Upper lobe of left lung (tissue), 6 donors: ENCODE results near the gene ZDHHC11B. TPM values are rescaled to one million over a fixed set of nuclear protein-coding genes. Genes with fewer than 3 reads are reported as not detected.

Experiments
- ATAC-seq, 2 donors: fragments of 200-7000 bp; cut with Tn5 transposase; one replicate each; pipeline ENCODE4 v1.9.1; 2022; ENCODE audit warnings: mild to moderate bottlenecking in 2 of 2, moderate library complexity in 2 of 2; ENCODE audit not compliant: low FRiP score in 2 of 2
- DNase-seq, 2 donors: peaks; one replicate each; pipeline ENCODE4 v3.0.0-alpha.2; 2019 to 2020
- H3K27ac ChIP-seq, 4 donors: fragments of 200-600 bp; sonication (generic); one replicate each; pipeline ENCODE4 v1.5.1; 2016 to 2019
- H3K27me3 ChIP-seq, 4 donors: fragments of 200-600 bp; sonication (generic); one replicate each; pipeline ENCODE4 v1.5.1; 2017 to 2019
- H3K36me3 ChIP-seq, 4 donors: fragments of 200-600 bp; sonication (generic); one replicate each; pipeline ENCODE4 v1.5.1; 2016 to 2019
- H3K4me1 ChIP-seq, 4 donors: fragments of 200-600 bp; sonication (generic); one replicate each; pipeline ENCODE4 v1.5.1; 2018 to 2019
- H3K4me3 ChIP-seq, 4 donors: fragments of 200-600 bp; sonication (generic); one replicate each; pipeline ENCODE4 v1.5.1; 2017 to 2019; ENCODE audit warnings: mild to moderate bottlenecking in 2 of 4, moderate library complexity in 1 of 4
- H3K9me3 ChIP-seq, 4 donors: fragments of 200-600 bp; sonication (generic); one replicate each; pipeline ENCODE4 v1.5.1; 2018 to 2019
- CTCF ChIP-seq, 6 experiments: fragments of 450-650 bp in 4 of 6; fragments of 200-600 bp in 2 of 6; sonication (generic) in 2 of 6; IDR thresholded peaks; one replicate each; pipeline ENCODE4 v1.5.1; 2016 to 2019; ENCODE audit warnings: antibody characterized with exemption in 6 of 6
- EP300 ChIP-seq, 4 donors: sonication (generic); formaldehyde crosslinking; IDR thresholded peaks; one replicate each; pipeline ENCODE4 v1.5.1; 2017; ENCODE audit warnings: antibody characterized with exemption in 4 of 4, control low read depth in 2 of 4
- POLR2A ChIP-seq, 4 donors: fragments of 450-650 bp; IDR thresholded peaks; one replicate each; pipeline ENCODE4 v1.5.1; 2016 to 2017; ENCODE audit warnings: antibody characterized with exemption in 4 of 4, mild to moderate bottlenecking in 2 of 4
- POLR2AphosphoS5 ChIP-seq, 2 donors: sonication (generic); formaldehyde crosslinking; IDR thresholded peaks; one replicate each; pipeline ENCODE4 v1.5.1; 2017; ENCODE audit warnings: antibody characterized with exemption in 2 of 2
- whole genome bisulfite sequencing, 2 donors: methylation state at CpG; one replicate each; pipeline ENCODE4 v1.1.5; 2017 to 2018; 5-methylcytosine and 5-hydroxymethylcytosine counted together
- total RNA-seq, 6 donors: library from RNA; depleted of rRNA in 4 of 6; stranded (reverse); fragments of >200 nt in 4 of 6; gene quantifications; one replicate each; pipeline versions ENCODE4 v1.1.0 to v1.2.1, GENCODE V29; 2016 to 2021
- donor health status: DM: no; HTN: no; CAD: no; lungs with moderate emphysema.
- donor health status: DM: no; HTN: yes; CAD: no; lungs with severe emphysema.

ZDHHC11B gene
- total RNA-seq, 6 donors from 2014 or later: 7.4 to 40.8 (median 13.1) TPM

DNA sequence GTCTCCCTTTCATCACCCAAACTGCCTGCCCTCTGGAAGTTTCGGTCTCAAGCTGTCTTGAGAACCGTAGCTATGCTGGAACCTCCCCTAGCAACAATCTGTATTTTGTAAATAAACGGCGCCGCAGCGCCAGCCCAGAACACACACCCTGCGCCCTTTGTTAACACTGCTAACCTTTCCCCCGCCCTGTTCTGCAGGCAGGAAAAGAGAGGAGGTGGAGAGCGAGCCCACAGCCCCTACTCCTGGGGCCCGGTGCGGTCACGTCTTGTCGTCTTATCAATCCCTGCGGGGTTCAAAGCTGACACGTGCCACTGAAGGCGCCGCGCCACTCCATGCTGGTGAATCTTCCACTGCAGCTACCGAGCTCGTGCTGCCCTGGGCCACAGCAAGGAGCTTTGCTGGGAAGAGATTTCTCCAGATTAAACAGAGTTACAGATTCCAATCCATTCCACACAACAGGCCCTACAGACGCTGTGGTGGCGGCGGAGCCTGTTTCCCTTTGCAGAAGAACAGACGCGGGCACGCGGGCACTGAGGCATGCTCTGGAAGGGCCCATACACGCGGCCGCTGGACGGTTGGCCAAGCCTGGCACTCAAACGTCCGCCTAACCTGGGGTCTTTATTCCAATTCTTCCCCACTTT lies 25.3 kb downstream of the ZDHHC11B start:
- Histone ChIP-seq H3K4me3 (peak overlapping the region in 2 of 4 donors; percentile 5 to 8), H3K27ac (peak overlapping the region; percentile 27 to 75 (median 66)), H3K27me3 (no peaks in the 10 kb centered on the region), H3K4me1 (peaks cover 29 to 54% (median 35%) of the 10 kb centered on the region in 4 donors), H3K9me3 (no peaks in the 10 kb centered on the region), H3K36me3 (no peaks in the 10 kb centered on the region)
- 35 to 46% methylated on average over 29 to 33 of the region's 33 CpGs for WGBS, 2 donors
- peak in 1 of 4 donors; percentile 32 for TF ChIP-seq POLR2A (IDR thresholded peaks at IDR 0.05)
- TF ChIP-seq CTCF (IDR thresholded peaks at IDR 0.05): peak in 1 of 6 experiments; percentile 4
- peak; percentile 62 to 72 for TF ChIP-seq POLR2AphosphoS5 (IDR thresholded peaks at IDR 0.05)
- TF ChIP-seq EP300 (IDR thresholded peaks at IDR 0.05): peak in 1 of 4 donors; percentile 36
- ATAC-seq (peak; percentile 83 to 84), DNase-seq (peak; percentile 83 to 85)

DNA sequence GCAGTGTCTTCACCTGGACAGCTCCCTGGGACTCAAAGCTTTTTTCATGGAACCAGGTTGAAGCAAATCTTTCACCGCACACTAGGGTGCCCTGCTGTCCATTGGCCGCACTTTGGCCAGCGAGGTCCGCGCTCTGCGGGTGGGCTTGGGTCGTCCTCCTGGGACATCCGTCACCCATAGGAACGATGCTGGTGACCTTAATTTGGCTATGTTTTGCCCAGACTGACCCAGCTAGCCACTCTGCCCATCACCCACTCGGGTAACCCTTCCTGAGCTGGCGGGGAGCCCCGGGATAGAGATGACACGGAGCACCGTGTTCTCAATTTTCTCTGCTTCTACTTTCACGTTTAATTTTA lies 25.9 kb downstream of the ZDHHC11B start:
- DNase-seq (peak; percentile 22 to 83), ATAC-seq (no peak)
- 68 to 74% methylated on average over 15 of the region's 15 CpGs for WGBS, 2 donors
- peaks cover 29 to 54% (median 35%) of the 10 kb centered on the region in 4 donors for H3K4me1 ChIP-seq
- no peaks in the 10 kb centered on the region for H3K27me3 ChIP-seq
- H3K4me3 ChIP-seq: peak overlapping the region in 2 of 4 donors; percentile 5 to 8
- no peaks in the 10 kb centered on the region for H3K9me3 ChIP-seq
- H3K36me3 ChIP-seq: no peaks in the 10 kb centered on the region
- H3K27ac ChIP-seq: peak overlapping the region; percentile 27 to 68 (median 66)
- TF ChIP-seq POLR2AphosphoS5 (IDR thresholded peaks at IDR 0.05): no peak
- no peak for TF ChIP-seq CTCF (IDR thresholded peaks at IDR 0.05)
- no peak for TF ChIP-seq EP300 (IDR thresholded peaks at IDR 0.05)
- no peak for TF ChIP-seq POLR2A (IDR thresholded peaks at IDR 0.05)

DNA sequence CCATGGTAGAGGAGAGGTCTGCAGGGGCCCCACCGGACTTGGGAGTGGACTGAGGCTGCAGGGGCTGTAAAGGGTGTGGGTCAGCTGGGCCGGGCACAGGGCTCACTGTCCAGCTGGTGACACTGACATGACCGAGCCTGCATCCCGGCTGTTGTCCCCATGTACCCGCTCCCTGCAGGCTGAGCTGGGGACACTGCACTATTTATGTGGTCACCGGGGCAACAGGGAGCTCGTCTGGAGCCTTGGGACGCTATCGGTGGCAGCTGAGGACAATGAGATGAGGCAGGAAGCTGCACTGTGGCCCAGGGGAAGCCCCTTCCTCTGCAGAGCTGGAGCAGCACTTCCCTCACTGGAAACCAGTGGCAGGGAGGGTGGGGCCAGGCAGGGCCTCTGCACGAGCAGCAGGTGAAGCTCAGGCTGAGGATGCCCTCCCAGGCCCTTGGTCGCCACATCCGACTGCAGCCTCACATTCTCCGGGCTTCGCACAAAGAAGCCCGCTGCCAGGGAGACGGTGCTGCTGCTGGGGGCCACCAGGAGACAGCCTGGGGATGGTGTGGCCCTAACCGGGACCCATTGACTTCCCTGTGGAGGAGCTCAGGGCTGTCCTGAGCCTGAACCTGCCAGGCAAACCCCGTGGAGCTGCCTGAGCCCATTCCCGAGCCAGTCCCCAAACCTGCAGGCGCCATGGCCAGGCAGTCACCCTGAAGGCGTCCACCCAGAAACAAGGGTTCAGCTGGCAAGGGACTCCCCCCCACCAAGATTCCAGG lies 26.4 kb downstream of the ZDHHC11B start:
- Histone ChIP-seq H3K27ac (peak overlapping the region; percentile 27 to 68 (median 66)), H3K4me1 (peaks cover 29 to 54% (median 35%) of the 10 kb centered on the region in 4 donors), H3K27me3 (no peaks in the 10 kb centered on the region), H3K9me3 (no peaks in the 10 kb centered on the region), H3K4me3 (no peak overlapping the region), H3K36me3 (no peaks in the 10 kb centered on the region)
- TF ChIP-seq POLR2A (IDR thresholded peaks at IDR 0.05): no peak
- peak in 1 of 2 donors; percentile 38 for TF ChIP-seq POLR2AphosphoS5 (IDR thresholded peaks at IDR 0.05)
- 67% methylated on average over 21 of the region's 21 CpGs; no CpG with 5 or more reads in 1 of the 2 donors for WGBS, 2 donors
- ATAC-seq (peak in 1 of 2 donors; percentile 12), DNase-seq (peak; percentile 47 to 56)

DNA sequence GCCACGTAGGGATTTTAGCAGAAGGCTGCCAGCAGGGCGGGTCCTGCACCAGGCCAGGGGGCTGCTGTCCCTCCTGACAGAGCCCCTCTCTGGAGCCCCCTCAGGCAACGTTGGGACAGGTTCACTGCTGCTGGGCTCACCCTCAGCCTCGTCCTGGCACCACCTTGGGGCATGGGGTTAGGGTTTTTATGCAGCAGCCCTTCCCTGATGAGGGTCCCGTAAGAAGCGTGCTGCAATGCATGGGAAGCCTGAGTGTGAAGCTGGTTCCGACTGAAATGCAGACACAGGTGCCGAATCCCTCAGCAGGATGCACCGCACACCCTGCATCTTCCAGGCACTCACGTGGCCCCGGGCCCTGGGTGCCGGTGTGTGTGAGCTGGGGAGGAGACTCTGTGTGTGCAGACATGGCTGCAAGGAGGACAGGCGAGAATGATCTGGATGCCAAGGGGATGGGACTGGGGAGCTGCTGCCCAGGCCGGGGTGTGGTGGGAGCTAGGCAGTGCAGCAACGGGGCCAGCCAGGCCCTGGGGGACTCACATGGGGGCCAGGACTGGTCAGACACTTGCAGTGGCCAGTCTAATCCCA lies 27.1 kb downstream of the ZDHHC11B start:
- Histone ChIP-seq H3K4me3 (no peak overlapping the region), H3K27me3 (no peaks in the 10 kb centered on the region), H3K27ac (peak overlapping the region; percentile 27 to 68 (median 56)), H3K9me3 (no peaks in the 10 kb centered on the region), H3K36me3 (no peaks in the 10 kb centered on the region), H3K4me1 (peaks cover 29 to 54% (median 34%) of the 10 kb centered on the region in 4 donors)
- TF ChIP-seq POLR2AphosphoS5 (IDR thresholded peaks at IDR 0.05): no peak
- no peak for TF ChIP-seq EP300 (IDR thresholded peaks at IDR 0.05)
- TF ChIP-seq POLR2A (IDR thresholded peaks at IDR 0.05): no peak
- no peak for TF ChIP-seq CTCF (IDR thresholded peaks at IDR 0.05)
- ATAC-seq (no peak), DNase-seq (peak; percentile 26 to 76)
- WGBS, 2 donors: 80 to 81% methylated on average over 7 to 15 of the region's 15 CpGs

- Histone ChIP-seq H3K27ac (peak overlapping the region in 3 of 4 donors; percentile 42 to 71 (median 53)), H3K4me3 (no peak overlapping the region), H3K4me1 (peaks cover 29 to 48% (median 32%) of the 10 kb centered on the region in 4 donors), H3K9me3 (no peaks in the 10 kb centered on the region), H3K27me3 (no peaks in the 10 kb centered on the region), H3K36me3 (no peaks in the 10 kb centered on the region)
- TF ChIP-seq EP300 (IDR thresholded peaks at IDR 0.05): no peak
- TF ChIP-seq POLR2AphosphoS5 (IDR thresholded peaks at IDR 0.05): no peak
- TF ChIP-seq CTCF (IDR thresholded peaks at IDR 0.05): no peak
- no peak for TF ChIP-seq POLR2A (IDR thresholded peaks at IDR 0.05)
- WGBS, 2 donors: 28 to 47% methylated on average over 6 to 11 of the region's 11 CpGs
- ATAC-seq (peak; percentile 31 to 84), DNase-seq (peak; percentile 56 to 64)
Observed at GRCh38 chr5:756865-757345, 27.6 kb downstream of the ZDHHC11B start.
